CD4-positive, alpha-beta T cell treated with Interleukin-21 for 1 hour (primary cell): Measurements from ENCODE around the gene G0S2.

ENCODE experiments used
- DNase-seq: peaks from one replicate; pipeline ENCODE4 v3.0.0-alpha.2; 2020

G0S2 gene

GRCh38 chr1:209721323-209721722 lies 46.1 kb downstream of the G0S2 start:
- DNase-seq, result no peak

- no peak for DNase-seq
Measured at GRCh38 chr1:209723265-209723664, 48.1 kb downstream of the G0S2 start.

GRCh38 chr1:209723756-209724693 lies 48.8 kb downstream of the G0S2 start:
- no peak for DNase-seq
